GM19043 (cell line): ENCODE measurements around the gene KYAT1.

ENCODE experiments used
- ATAC-seq: cut with Tn5 transposase; IDR thresholded peaks from one replicate; pipeline ENCODE4 v1.9.1; 2021; ENCODE audit warnings: low read depth; ENCODE audit not compliant: unreplicated experiment

KYAT1 gene

DNA sequence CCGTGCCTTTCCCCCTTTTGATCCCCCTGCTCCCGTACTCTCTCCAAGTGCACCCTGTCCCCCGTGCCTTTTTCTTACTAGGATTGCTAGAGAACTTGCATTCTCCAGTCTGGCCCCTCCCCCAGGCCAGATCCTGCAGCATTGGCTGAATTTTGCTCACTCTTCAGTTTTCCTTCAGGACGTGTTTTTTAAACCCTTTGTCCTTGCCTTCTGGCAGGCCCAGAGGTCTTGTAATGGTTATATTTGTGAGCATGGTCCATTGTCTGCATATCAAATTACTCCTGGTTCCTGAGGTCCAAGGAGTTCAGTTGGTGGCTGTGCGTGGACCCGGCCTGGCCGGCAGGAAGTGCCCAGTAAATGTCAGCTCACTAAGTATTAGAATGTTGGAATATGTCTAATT lies 94.1 kb downstream of the KYAT1 start:
- ATAC-seq, result no peak

DNA sequence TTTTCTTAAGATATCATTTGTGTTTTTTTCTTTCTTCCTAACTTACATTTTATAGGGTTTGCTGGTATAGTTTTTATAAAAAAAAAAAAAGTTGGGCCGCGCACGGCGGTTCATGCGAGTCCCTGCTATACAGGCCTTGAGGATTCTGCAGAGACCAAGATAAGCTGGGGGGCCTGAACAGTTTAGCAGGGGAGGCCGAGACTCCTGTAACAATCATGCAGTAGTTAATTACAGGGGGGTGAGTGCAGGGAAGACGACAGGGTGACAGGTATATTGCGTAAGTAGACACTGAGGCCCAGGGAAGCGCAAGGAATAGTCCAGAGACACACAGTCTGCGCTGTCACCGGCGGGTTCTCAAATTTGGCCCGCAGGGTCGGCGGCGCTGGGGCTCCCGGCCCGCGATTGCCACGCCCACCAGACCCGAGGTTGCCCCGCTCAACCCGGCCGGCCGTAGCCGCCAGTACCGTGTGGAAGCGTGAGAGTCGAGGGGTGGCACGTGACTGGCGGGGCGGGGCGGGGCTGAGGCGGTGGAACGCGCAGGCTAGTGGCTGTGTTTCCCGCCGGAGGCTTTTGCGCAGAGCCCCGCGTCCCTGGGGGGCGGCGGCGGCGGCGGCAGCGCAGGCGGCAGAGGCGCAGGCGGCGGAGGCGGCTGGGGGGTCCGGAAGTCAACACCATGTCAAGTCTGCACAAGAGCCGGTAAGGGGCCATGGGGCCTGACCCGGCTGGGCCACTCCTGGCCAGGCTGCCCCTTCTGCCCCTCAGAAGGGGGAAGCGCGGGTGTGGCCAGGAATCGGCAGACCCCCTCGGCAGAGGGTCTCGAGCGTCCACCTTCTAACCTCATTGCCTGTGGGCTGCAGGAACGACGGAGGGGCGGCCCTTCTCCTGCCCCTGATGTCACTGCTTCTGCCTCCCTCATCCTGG lies 94.8 kb downstream of the KYAT1 start, which contains the start of gene TBC1D13:
TBC1D13 (plus strand) TSS at position 573 of the 921 bp plus-strand sequence; CDS start at position 674, 101 bp downstream.
- peak; percentile 78 for ATAC-seq

DNA sequence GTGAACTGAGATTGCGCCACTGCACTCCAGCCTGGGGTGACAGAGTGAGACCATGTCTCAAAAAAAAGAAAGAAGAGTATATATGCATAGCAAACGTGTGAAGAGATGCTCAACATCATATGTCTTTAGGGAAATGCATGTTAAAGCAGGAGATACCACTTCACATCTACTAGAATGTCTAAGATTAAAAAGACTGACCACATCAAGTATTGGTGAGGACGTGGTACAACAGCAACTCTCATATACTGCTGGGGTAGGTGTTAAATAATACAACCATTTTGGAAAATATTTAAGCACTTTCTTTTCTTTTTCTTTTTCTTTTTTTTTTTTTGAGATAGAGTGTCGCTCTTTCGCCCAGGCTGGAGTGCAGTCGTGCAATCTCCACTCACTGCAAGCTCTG lies 96.3 kb downstream of the KYAT1 start:
- no peak for ATAC-seq
